ENCODE data around the gene CCNI.

GRCh38 chr4:77044461-77045150 lies 31.2 kb downstream of the CCNI start:
- peak; percentile 81 for TF ChIP-seq CTCF (IDR thresholded peaks at IDR 0.05)
- TF ChIP-seq ZFX (IDR thresholded peaks at IDR 0.05; ENCODE audit: borderline replicate concordance), result no peak

Measured in 22Rv1 (cell line).